IPS-NIHi7 (cell line): ENCODE results near the gene TBC1D2.
"Not testable (repeated sequence)": the region's sequence is repeated elsewhere in the genome, so short reads cannot be mapped to it uniquely, and the experiment has no call there.

ENCODE experiments used
- DNase-seq: peaks from one replicate; pipeline ENCODE4 v3.0.0; 2012; ENCODE audit warnings: mixed read lengths; ENCODE audit errors: extremely low spot score

TBC1D2 gene

GRCh38 chr9:98191671-98192502, 63.6 kb downstream of the TBC1D2 start:
- peak; percentile 65 for DNase-seq

GRCh38 chr9:98191181-98191608, 64.3 kb downstream of the TBC1D2 start:
- DNase-seq, result no peak

GRCh38 chr9:98190757-98191105, 64.7 kb downstream of the TBC1D2 start:
- DNase-seq, result no peak

- no peak for DNase-seq
Observed at GRCh38 chr9:98189412-98189811, 66.0 kb downstream of the TBC1D2 start.

- DNase-seq, result no peak
Observed at GRCh38 chr9:98187926-98188325, 67.5 kb downstream of the TBC1D2 start.

GRCh38 chr9:98186236-98186635, 69.2 kb downstream of the TBC1D2 start:
- DNase-seq, result no peak

- no peak for DNase-seq
Observed at GRCh38 chr9:98185611-98186171, 69.8 kb downstream of the TBC1D2 start.

- DNase-seq, result no peak
Observed at GRCh38 chr9:98185021-98185567, 70.4 kb downstream of the TBC1D2 start.

GRCh38 chr9:98184326-98184725, 71.1 kb downstream of the TBC1D2 start:
- DNase-seq, result no peak

GRCh38 chr9:98182889-98183599, 72.4 kb downstream of the TBC1D2 start:
- no peak for DNase-seq

GRCh38 chr9:98182069-98182820, 73.2 kb downstream of the TBC1D2 start:
- DNase-seq, result no peak

- no peak for DNase-seq
Observed at GRCh38 chr9:98181746-98182068, 73.7 kb downstream of the TBC1D2 start.

GRCh38 chr9:98180996-98181395, 74.5 kb downstream of the TBC1D2 start:
- no peak for DNase-seq

- DNase-seq, result no peak
Observed at GRCh38 chr9:98178874-98179850, 76.3 kb downstream of the TBC1D2 start.

GRCh38 chr9:98176391-98177259, 78.8 kb downstream of the TBC1D2 start:
- no peak for DNase-seq

- DNase-seq, result no peak
Observed at GRCh38 chr9:98175762-98176161, 79.7 kb downstream of the TBC1D2 start.

GRCh38 chr9:98175028-98175569, 80.3 kb downstream of the TBC1D2 start:
- no peak for DNase-seq

GRCh38 chr9:98174502-98174918, 80.9 kb downstream of the TBC1D2 start:
- DNase-seq, result not testable (repeated sequence)

- DNase-seq, result no peak
Observed at GRCh38 chr9:98173181-98173580, 82.3 kb downstream of the TBC1D2 start.
